ENCODE measurements around the gene DACT2.

Gene DACT2, protein sequence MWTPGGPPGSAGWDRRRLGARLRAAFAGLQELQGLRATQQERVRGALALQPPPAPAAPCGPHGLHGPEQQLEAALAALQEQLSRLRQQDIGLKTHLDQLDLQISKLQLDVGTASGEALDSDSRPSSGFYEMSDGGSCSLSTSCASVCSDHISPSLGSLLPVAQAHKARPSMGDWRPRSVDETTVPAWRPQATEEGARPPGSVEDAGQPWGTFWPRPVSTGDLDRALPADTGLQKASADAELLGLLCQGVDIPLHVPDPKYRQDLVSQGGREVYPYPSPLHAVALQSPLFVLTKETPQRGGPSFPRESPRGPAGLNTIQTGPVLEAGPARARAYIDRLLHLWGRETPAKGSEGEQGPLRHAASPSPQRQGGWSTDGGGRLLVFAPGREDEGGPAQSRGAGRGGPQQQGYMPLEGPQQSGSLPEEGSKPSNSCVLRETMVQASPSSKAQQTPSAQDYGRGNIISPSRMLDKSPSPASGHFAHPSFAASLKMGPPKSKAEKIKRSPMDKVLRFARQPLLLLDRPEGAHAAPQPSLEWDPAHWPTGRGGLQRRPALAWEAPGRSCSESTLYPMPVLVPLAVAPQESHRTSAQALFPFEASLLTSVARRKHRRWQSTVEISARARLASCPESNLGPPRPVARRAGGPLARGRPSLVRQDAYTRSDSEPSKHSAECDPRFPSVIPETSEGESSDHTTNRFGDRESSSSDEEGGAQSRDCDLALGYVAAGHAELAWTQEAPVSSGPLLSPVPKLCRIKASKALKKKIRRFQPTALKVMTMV

GRCh38 chr6:168319279-168320111, at the start of gene DACT2:
Gene DACT2 (minus strand): TSS chr6:168319777. CDS start chr6:168319633, 144 bp downstream.
- DNase-seq (ENCODE audit: low read depth), result no peak
- H3K4me3 ChIP-seq (ENCODE audit: low read depth, low read length), result no peak within 1 kb of the TSS
- TF ChIP-seq MAX (IDR thresholded peaks at IDR 0.05; ENCODE audit: low read depth, low read length) (no peak), POLR2A (IDR thresholded peaks at IDR 0.05; ENCODE audit: extremely low read depth, insufficient read length) (no peak), CTCF (IDR thresholded peaks at IDR 0.05; ENCODE audit: low read depth, low read length) (no peak), MYC (IDR thresholded peaks at IDR 0.05; ENCODE audit: low read depth, low read length) (no peak)

DNA sequence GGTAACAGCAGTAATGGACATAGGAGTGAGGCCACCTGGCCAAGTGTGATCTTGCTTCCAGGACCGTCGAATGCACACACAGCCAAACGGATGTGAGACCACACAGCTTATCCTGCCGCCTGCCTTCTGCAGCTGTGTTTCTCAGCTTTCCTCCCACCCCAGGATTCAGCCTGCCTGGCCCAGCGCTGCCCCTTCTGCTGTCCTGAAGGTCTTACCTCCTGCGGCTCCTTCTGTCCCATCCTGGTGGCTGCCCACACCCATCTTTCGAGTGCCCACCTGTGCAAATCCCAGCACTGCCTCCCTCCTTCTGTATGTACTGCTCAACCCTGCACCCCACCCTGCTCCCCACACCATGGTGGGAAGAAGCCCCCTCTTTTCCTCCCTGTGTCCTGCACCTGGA, 49.4 kb upstream of the DACT2 start:
- TF ChIP-seq POLR2A (IDR thresholded peaks at IDR 0.05; ENCODE audit: extremely low read depth, insufficient read length) (no peak), MAX (IDR thresholded peaks at IDR 0.05; ENCODE audit: low read depth, low read length) (no peak), MYC (IDR thresholded peaks at IDR 0.05; ENCODE audit: low read depth, low read length) (no peak), CTCF (IDR thresholded peaks at IDR 0.05; ENCODE audit: low read depth, low read length) (no peak)
- DNase-seq (ENCODE audit: low read depth), result no peak
- no peak overlapping the region for H3K4me3 ChIP-seq (ENCODE audit: low read depth, low read length)

DNA sequence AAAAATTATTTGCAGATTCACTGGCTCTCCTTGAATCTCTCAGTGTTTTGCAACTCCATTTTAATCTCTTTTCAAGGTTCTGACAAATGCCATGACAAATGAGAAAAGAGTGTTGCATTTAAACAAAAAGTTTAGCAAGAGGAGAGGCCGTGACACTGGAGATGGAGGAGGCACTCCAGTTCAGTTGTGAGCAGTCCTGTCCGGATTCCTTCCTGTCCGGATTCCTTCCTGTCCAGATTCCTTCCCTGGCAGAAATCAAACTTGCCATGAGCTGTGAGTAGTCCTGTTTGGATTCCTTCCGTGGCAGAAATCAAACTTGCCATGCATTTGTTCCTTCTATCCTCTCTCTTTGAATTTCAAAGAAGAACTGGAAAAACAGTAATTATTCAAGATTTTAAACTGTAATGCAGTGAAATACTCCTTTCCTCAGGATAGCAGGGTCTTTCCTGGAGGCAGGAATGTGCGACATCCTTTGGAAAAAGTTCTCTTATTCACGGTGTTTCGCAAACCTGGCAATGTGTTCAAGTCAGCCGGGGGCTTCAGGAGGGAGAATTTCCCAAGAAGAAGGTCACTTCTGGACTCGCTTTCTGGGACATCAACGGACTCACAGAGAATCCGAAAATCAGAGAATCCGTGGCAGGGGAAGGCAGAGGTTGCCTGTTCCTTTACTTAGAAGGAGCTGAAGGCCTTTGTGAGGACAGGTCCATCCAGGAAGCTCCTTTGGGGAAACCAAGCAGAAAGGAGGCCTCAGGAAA, 48.7 kb upstream of the DACT2 start:
- DNase-seq (ENCODE audit: low read depth), result no peak
- TF ChIP-seq CTCF (IDR thresholded peaks at IDR 0.05; ENCODE audit: low read depth, low read length) (no peak), MYC (IDR thresholded peaks at IDR 0.05; ENCODE audit: low read depth, low read length) (no peak), POLR2A (IDR thresholded peaks at IDR 0.05; ENCODE audit: extremely low read depth, insufficient read length) (no peak), MAX (IDR thresholded peaks at IDR 0.05; ENCODE audit: low read depth, low read length) (no peak)
- H3K4me3 ChIP-seq (ENCODE audit: low read depth, low read length), result no peak overlapping the region

DNA sequence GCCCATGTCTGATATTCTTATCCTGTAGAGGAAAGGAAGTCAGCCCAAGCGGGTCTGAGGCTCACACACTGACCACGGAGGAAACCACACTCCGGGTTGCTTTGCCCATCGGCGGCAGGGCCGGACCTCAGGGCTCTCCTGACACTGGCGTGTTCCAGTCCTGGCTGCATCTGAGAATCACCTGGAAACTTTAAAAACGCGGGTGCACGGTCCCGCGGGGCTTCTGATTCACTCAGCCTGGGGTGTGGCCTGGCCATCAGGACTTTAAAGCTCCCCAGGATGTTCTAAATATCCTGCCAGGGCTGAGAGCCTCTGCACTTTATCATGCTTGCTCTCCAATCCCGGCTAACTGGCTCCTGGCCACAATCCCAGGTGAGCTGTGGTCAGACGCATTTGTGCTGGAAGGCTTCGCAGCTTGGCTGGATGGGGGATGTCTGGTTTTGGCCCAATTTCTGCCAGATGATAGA, 47.7 kb upstream of the DACT2 start:
- TF ChIP-seq MAX (IDR thresholded peaks at IDR 0.05; ENCODE audit: low read depth, low read length) (no peak), POLR2A (IDR thresholded peaks at IDR 0.05; ENCODE audit: extremely low read depth, insufficient read length) (no peak), MYC (IDR thresholded peaks at IDR 0.05; ENCODE audit: low read depth, low read length) (no peak), CTCF (IDR thresholded peaks at IDR 0.05; ENCODE audit: low read depth, low read length) (no peak)
- DNase-seq (ENCODE audit: low read depth), result no peak
- no peak overlapping the region for H3K4me3 ChIP-seq (ENCODE audit: low read depth, low read length)

DNA sequence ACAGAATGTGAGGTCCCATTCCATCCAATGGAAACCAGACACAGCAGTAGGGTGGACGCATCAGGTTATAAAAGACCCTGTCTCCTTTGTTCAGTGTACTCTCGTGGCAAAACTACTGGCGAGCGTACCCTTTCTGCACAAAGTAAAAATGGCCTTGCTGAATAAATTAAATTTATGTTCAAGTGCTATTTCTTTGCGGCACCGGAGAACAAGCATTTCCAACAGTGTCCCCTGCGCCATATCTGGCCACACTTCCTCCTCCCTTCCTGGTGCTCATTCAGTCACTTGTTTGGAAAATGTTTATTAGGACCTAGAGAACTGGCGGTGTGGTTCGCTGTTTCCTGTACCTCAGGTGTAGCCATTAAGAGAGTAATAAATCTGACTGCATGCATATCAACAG, 46.9 kb upstream of the DACT2 start:
- no peak for DNase-seq (ENCODE audit: low read depth)
- TF ChIP-seq MYC (IDR thresholded peaks at IDR 0.05; ENCODE audit: low read depth, low read length) (no peak), POLR2A (IDR thresholded peaks at IDR 0.05; ENCODE audit: extremely low read depth, insufficient read length) (no peak), CTCF (IDR thresholded peaks at IDR 0.05; ENCODE audit: low read depth, low read length) (no peak), MAX (IDR thresholded peaks at IDR 0.05; ENCODE audit: low read depth, low read length) (no peak)
- no peak overlapping the region for H3K4me3 ChIP-seq (ENCODE audit: low read depth, low read length)
